Ovary (tissue), 9 donors: Measurements from ENCODE around the gene BIVM. TPM values are rescaled to one million over a fixed set of nuclear protein-coding genes. Genes with fewer than 3 reads are reported as not detected.

Experiments
- DNase-seq, 5 donors: peaks; one replicate each; pipeline ENCODE4 v3.0.0-alpha.2; 2019 to 2020
- H3K27ac ChIP-seq, 2 donors: fragments of 200-600 bp; one replicate each; pipeline versions ENCODE4 v1.5.1 to v1.8.0; 2019 to 2022
- H3K27me3 ChIP-seq: fragments of 200-600 bp; one replicate; pipeline ENCODE4 v1.8.0; 2022
- H3K36me3 ChIP-seq: fragments of 200-600 bp; sonication (generic); one replicate; pipeline ENCODE4 v1.5.1; 2019
- H3K4me1 ChIP-seq: one replicate; pipeline ENCODE4 v1.8.1; 2013; ENCODE audit warnings: mild to moderate bottlenecking, moderate library complexity; ENCODE audit not compliant: insufficient read depth
- H3K4me3 ChIP-seq: fragments of 200-600 bp; sonication (generic); one replicate; pipeline ENCODE4 v1.5.1; 2017
- H3K9me3 ChIP-seq, 2 donors: fragments of 200-600 bp in 1 of 2; sonication (generic) in 1 of 2; one replicate each; pipeline versions ENCODE4 v1.5.1 to v1.8.1; 2013 to 2019; ENCODE audit warnings: mild to moderate bottlenecking in 1 of 2, moderate library complexity in 1 of 2
- CTCF ChIP-seq, 3 donors: fragments of 450-650 bp in 2 of 3; fragments of 200-600 bp in 1 of 3; IDR thresholded peaks; one replicate each; pipeline versions ENCODE4 v1.5.1 to v1.8.0; 2016 to 2022; ENCODE audit warnings: antibody characterized with exemption in 3 of 3, mild to moderate bottlenecking in 1 of 3
- EP300 ChIP-seq: sonication (generic); formaldehyde crosslinking; IDR thresholded peaks from one replicate; pipeline ENCODE4 v1.6.1; 2017; ENCODE audit warnings: antibody characterized with exemption
- POLR2A ChIP-seq: fragments of 450-650 bp; IDR thresholded peaks from one replicate; pipeline ENCODE4 v1.6.1; 2017; ENCODE audit warnings: antibody characterized with exemption, mild to moderate bottlenecking, moderate library complexity
- WGBS, 3 donors: extraction: QIAGEN DNeasy Blood & Tissue Kit in 1 of 3; methylation state at CpG; one replicate each; pipeline versions ENCODE4 v1.1.5 to v1.1.7; 2013 to 2017; 5-methylcytosine and 5-hydroxymethylcytosine counted together
- intact Hi-C, 4 donors: fragments of 100-400 bp; cut with DNase I; formaldehyde crosslinking; loops; one replicate each; pipeline versions ENCODE4 v1.11.0 to v1.15.1; 2022 to 2023
- polyA plus RNA-seq, 2 donors: library from polyadenylated mRNA; stranded (reverse); fragments of 200-250 nt in 1 of 2; fragments of 350-450 nt in 1 of 2; fragmentation: Illumina TruSeq in 1 of 2; extraction: RNeasy Lipid Tissue Mini Kit (QIAGEN cat#74804) in 1 of 2; gene quantifications; one replicate each; pipeline ENCODE4 v1.2.3, GENCODE V29; 2013 to 2014
- total RNA-seq, 7 donors: library from RNA; depleted of rRNA in 2 of 7; stranded (reverse); fragments of >200 nt in 2 of 7; fragmentation: NEBNext Ultra II Directional in 3 of 7; extraction: Animal tissue kit (Norgen Biotek cat#: 25700) in 3 of 7; gene quantifications; one replicate each; pipeline versions ENCODE4 v1.1.0 to v1.2.4, GENCODE V29; 2016 to 2023
- donor health status: DM: no; HTN: no; CAD: no; lungs with moderate emphysema.
- donor health status: DM: no; HTN: no; CAD: no.
- donor health status: Bipolar disorder and iron deficiency.
- donor health status: DM: yes; HTN: yes; CAD: no.
- donor health status: DM: no; HTN: no; CAD: no.
- donor health status: DM: yes; HTN: yes; CAD: no.

BIVM gene
- total and polyA plus RNA-seq, 9 donors: 10.4 to 25.0 (median 21.3) TPM

- intact Hi-C loops: no loop called here
- no peak for DNase-seq
- Histone ChIP-seq H3K36me3 (no peaks in the 10 kb centered on the region), H3K4me1 (no peaks in the 10 kb centered on the region), H3K4me3 (no peak overlapping the region), H3K9me3 (no peaks in the 10 kb centered on the region), H3K27me3 (no peaks in the 10 kb centered on the region), H3K27ac (no peak overlapping the region)
- WGBS, 3 donors: 88 to 92% (median 88%) methylated on average over 5 of the region's 5 CpGs
- TF ChIP-seq POLR2A (no peak), EP300 (no peak), CTCF (IDR thresholded peaks at IDR 0.05) (no peak)
Observed at GRCh38 chr13:102839462-102839861, 40.5 kb downstream of the BIVM start.

- H3K9me3 ChIP-seq: no peaks in the 10 kb centered on the region
- 1% methylated on average over 13 of the region's 13 CpGs for WGBS, 3 donors
- no peak for DNase-seq
- TF ChIP-seq POLR2A (no peak), EP300 (no peak), CTCF (IDR thresholded peaks at IDR 0.05) (no peak)
- H3K4me1 ChIP-seq: peaks cover 2% of the 10 kb centered on the region
- intact Hi-C loops: loop anchor here in 2 of 4 donors (5.0 to 10.0 kb wide), 2 partner anchors 50 to 263 kb away; partner anchors contain the start of genes BIVM (in 1 of the 2) and POGLUT2 (in 1 of the 2)
- H3K36me3 ChIP-seq: no peaks in the 10 kb centered on the region
- H3K27me3 ChIP-seq: no peaks in the 10 kb centered on the region
- peak overlapping the region; percentile 79 to 94 for H3K27ac ChIP-seq
- H3K4me3 ChIP-seq: peak overlapping the region; percentile 99
Observed at GRCh38 chr13:102845289-102845629, 46.3 kb downstream of the BIVM start.

GRCh38 chr13:102845630-102846260, 46.8 kb downstream of the BIVM start, which contains the start of gene ERCC5:
Gene ERCC5, plus strand, starts transcription at chr13:102846032. Its CDS starts 235 bp downstream, at chr13:102846267.
- TF ChIP-seq EP300: no peak
- peak; percentile 83 for TF ChIP-seq POLR2A
- peak in 2 of 3 donors; percentile 13 to 25 for TF ChIP-seq CTCF (IDR thresholded peaks at IDR 0.05)
- Histone ChIP-seq H3K4me1 (peaks cover 2% of the 10 kb centered on the region), H3K27ac (peak within 1 kb of the TSS; percentile 79 to 94), H3K27me3 (no peaks in the 10 kb centered on the region), H3K4me3 (peak within 1 kb of the TSS; percentile 99), H3K9me3 (no peaks in the 10 kb centered on the region), H3K36me3 (no peaks in the 10 kb centered on the region)
- WGBS, 3 donors: 0 to 1% (median 1%) methylated on average over 45 to 49 of the region's 49 CpGs
- DNase-seq: peak; percentile 91 to 95 (median 95)
- intact Hi-C loops: loop anchor here in 3 of 4 donors (2.0 to 10.0 kb wide), 3 partner anchors 51 to 263 kb away; partner anchors contain the start of genes BIVM (in 1 of the 3) and POGLUT2 (in 1 of the 3)

- 0% methylated on average over 31 of the region's 31 CpGs for WGBS, 3 donors
- intact Hi-C loops: loop anchor here in 3 of 4 donors (2.0 to 10.0 kb wide), 3 partner anchors 52 to 264 kb away; partner anchors contain the start of genes BIVM (in 1 of the 3) and POGLUT2 (in 1 of the 3)
- peak in 2 of 5 donors; percentile 31 to 37 for DNase-seq
Observed at GRCh38 chr13:102846261-102847015, 47.5 kb downstream of the BIVM start.

More at GRCh38 chr13:102846261-102847015, 47.5 kb downstream of the BIVM start:
- no peaks in the 10 kb centered on the region for H3K9me3 ChIP-seq
- TF ChIP-seq POLR2A: no peak
- no peaks in the 10 kb centered on the region for H3K36me3 ChIP-seq
- peak overlapping the region; percentile 99 for H3K4me3 ChIP-seq
- H3K27ac ChIP-seq: peak overlapping the region; percentile 79 to 94
- H3K27me3 ChIP-seq: no peaks in the 10 kb centered on the region
- peaks cover 2% of the 10 kb centered on the region for H3K4me1 ChIP-seq
